ENCODE measurements around the gene FGF1.
A peak's percentile ranks its signal among the peaks of the same experiment; 100 is the strongest.
"Not testable (repeated sequence)": the region's sequence is repeated elsewhere in the genome, so short reads cannot be mapped to it uniquely, and the experiment has no call there.

The FGF1 gene

GRCh38 chr5:142650060-142650459 lies 35.8 kb downstream of the FGF1 start:
- DNase-seq (ENCODE audit: low read depth): no peak
- no peak overlapping the region for H3K4me3 ChIP-seq (ENCODE audit: low read length)
- no peak for TF ChIP-seq CTCF (conservative IDR thresholded peaks at IDR 0.05; ENCODE audit: low read depth, low read length)

- H3K4me3 ChIP-seq (ENCODE audit: low read length); DNase-seq (ENCODE audit: low read depth): not testable (repeated sequence)
Observed at GRCh38 chr5:142648108-142648507, 37.8 kb downstream of the FGF1 start.

GRCh38 chr5:142645456-142645855 lies 40.4 kb downstream of the FGF1 start:
- no peak overlapping the region for H3K4me3 ChIP-seq (ENCODE audit: low read length)
- no peak for DNase-seq (ENCODE audit: low read depth)
- TF ChIP-seq CTCF (conservative IDR thresholded peaks at IDR 0.05; ENCODE audit: low read depth, low read length): no peak

GRCh38 chr5:142644640-142645361 lies 41.1 kb downstream of the FGF1 start:
- peak; percentile 88 for DNase-seq (ENCODE audit: low read depth)
- TF ChIP-seq CTCF (conservative IDR thresholded peaks at IDR 0.05; ENCODE audit: low read depth, low read length): no peak
- H3K4me3 ChIP-seq (ENCODE audit: low read length): no peak overlapping the region

GRCh38 chr5:142644127-142644526 lies 41.8 kb downstream of the FGF1 start:
- no peak for DNase-seq (ENCODE audit: low read depth)
- TF ChIP-seq CTCF (conservative IDR thresholded peaks at IDR 0.05; ENCODE audit: low read depth, low read length): no peak
- no peak overlapping the region for H3K4me3 ChIP-seq (ENCODE audit: low read length)

GRCh38 chr5:142643634-142644033 lies 42.3 kb downstream of the FGF1 start:
- H3K4me3 ChIP-seq (ENCODE audit: low read length): no peak overlapping the region
- no peak for TF ChIP-seq CTCF (conservative IDR thresholded peaks at IDR 0.05; ENCODE audit: low read depth, low read length)
- no peak for DNase-seq (ENCODE audit: low read depth)

GRCh38 chr5:142642427-142642826 lies 43.5 kb downstream of the FGF1 start:
- no peak for TF ChIP-seq CTCF (conservative IDR thresholded peaks at IDR 0.05; ENCODE audit: low read depth, low read length)
- no peak for DNase-seq (ENCODE audit: low read depth)
- no peak overlapping the region for H3K4me3 ChIP-seq (ENCODE audit: low read length)

All from retinal pigment epithelial cell (primary cell).